OCI-LY7 (cell line): ENCODE data around the gene CPXM1. TPM values are rescaled to one million over a fixed set of nuclear protein-coding genes. Genes with fewer than 3 reads are reported as not detected.

Source experiments
- BruUV-seq: library from RNA; stranded (reverse); fragments of 400-500 nt; replicated peaks from 2 replicates; lab custom pipeline; 2021; lab: Mats Ljungman, UMichigan
- CTCF ChIA-PET: fragments of 300-600 bp; sonication (Branson Sonifier 250); formaldehyde crosslinking; loops from one replicate; lab custom pipeline; 2022; ENCODE audit warnings: antibody characterized with exemption; ENCODE audit not compliant: unreplicated experiment; lab: Charles Lee
- POLR2A ChIA-PET: fragments of 300-600 bp; sonication (Branson Sonifier 250); formaldehyde crosslinking; loops from one replicate; lab custom pipeline; 2022; ENCODE audit warnings: antibody characterized with exemption; lab: Charles Lee
- DNase-seq: peaks from one replicate; pipeline ENCODE4 v3.0.0-alpha.2; 2015; ENCODE audit warnings: low spot score
- H2AFZ ChIP-seq: fragments of 200-600 bp; sonication (generic), shearing (Covaris generic); 2 replicates; pipeline ENCODE4 v1.6.1; 2014; ENCODE audit warnings: mild to moderate bottlenecking, antibody characterized with exemption, low read length, moderate library complexity
- H3K27ac ChIP-seq: fragments of 200-600 bp; sonication (generic); 2 replicates; pipeline ENCODE4 v1.5.1; 2014; ENCODE audit warnings: mixed run types, low read depth, mild to moderate bottlenecking, moderate library complexity, low read length, inconsistent platforms; ENCODE audit not compliant: poor library complexity, severe bottlenecking
- H3K36me3 ChIP-seq: fragments of 200-600 bp; sonication (generic); 2 replicates; pipeline ENCODE4 v1.6.1; 2014; ENCODE audit warnings: mild to moderate bottlenecking, antibody characterized with exemption, low read length, moderate library complexity, mixed read lengths; ENCODE audit not compliant: insufficient read depth
- H3K4me1 ChIP-seq: fragments of 200-600 bp; sonication (generic); 2 replicates; pipeline ENCODE4 v1.5.1; 2014; ENCODE audit warnings: mild to moderate bottlenecking, low read length; ENCODE audit not compliant: insufficient read depth, poor library complexity, severe bottlenecking
- H3K4me2 ChIP-seq: fragments of 200-600 bp; sonication (generic); 2 replicates; pipeline ENCODE4 v1.6.1; 2014; ENCODE audit warnings: mild to moderate bottlenecking, low read length
- H3K4me3 ChIP-seq: fragments of 200-600 bp; sonication (generic); 2 replicates; pipeline ENCODE4 v1.5.1; 2014; ENCODE audit warnings: mild to moderate bottlenecking, low read depth, low read length; ENCODE audit not compliant: poor library complexity, severe bottlenecking
- H3K79me2 ChIP-seq: fragments of 200-600 bp; sonication (generic); 2 replicates; pipeline ENCODE4 v1.6.1; 2016; ENCODE audit warnings: low read depth, mild to moderate bottlenecking, low read length, moderate library complexity, mixed read lengths; ENCODE audit not compliant: insufficient read depth
- H3K9me2 ChIP-seq: fragments of 200-600 bp; sonication (generic); 2 replicates; pipeline ENCODE4 v1.6.1; 2016; ENCODE audit warnings: mild to moderate bottlenecking, low read length, mixed read lengths; ENCODE audit not compliant: insufficient read depth
- H3K9me3 ChIP-seq: fragments of 200-600 bp; sonication (generic); 2 replicates; pipeline ENCODE4 v1.6.1; 2014; ENCODE audit warnings: mild to moderate bottlenecking, mixed run types, low read length, mixed read lengths
- H4K20me1 ChIP-seq: fragments of 200-600 bp; sonication (generic); 2 replicates; pipeline ENCODE4 v1.6.1; 2014; ENCODE audit warnings: mild to moderate bottlenecking, antibody characterized with exemption, low read length, moderate library complexity, mixed read lengths; ENCODE audit not compliant: insufficient read depth
- CTCF ChIP-seq: fragments of 200-600 bp; sonication (generic); conservative IDR thresholded peaks from 2 replicates; pipeline ENCODE4 v1.5.1; 2014; ENCODE audit warnings: mild to moderate bottlenecking, antibody characterized with exemption, low read length, moderate library complexity, mixed read lengths
- EZH2phosphoT487 ChIP-seq: fragments of 200-600 bp; sonication (generic); IDR thresholded peaks from 2 replicates; pipeline ENCODE4 v1.6.1; 2018; ENCODE audit warnings: low read depth, borderline replicate concordance, mild to moderate bottlenecking, mixed run types, antibody characterized with exemption, low read length, moderate library complexity, mixed read lengths
- intact Hi-C: fragments of 100-400 bp; cut with micrococcal nuclease; formaldehyde crosslinking; loops from one replicate; pipeline ENCODE4 v1.10.0; 2022; ENCODE audit not compliant: unreplicated experiment
- total RNA-seq, 2 experiments: library from RNA; depleted of rRNA in 1 of 2; stranded (reverse); fragments of >200 nt in 1 of 2; shearing (Covaris generic) in 1 of 2; gene quantifications; 2 replicates each; pipeline ENCODE4 v1.2.3, GENCODE V29; 2014 to 2022

The CPXM1 gene
- total RNA-seq, 2 experiments from 2014 or later, result not detected

GRCh38 chr20:2750491-2751251 is 49.8 kb downstream of the CPXM1 start:
- Histone ChIP-seq H3K4me3 (no peak overlapping the region), H4K20me1 (no peaks in the 10 kb centered on the region), H2AFZ (no peak overlapping the region), H3K9me2 (no peaks in the 10 kb centered on the region), H3K27ac (no peak overlapping the region), H3K36me3 (no peaks in the 10 kb centered on the region), H3K4me1 (no peaks in the 10 kb centered on the region), H3K4me2 (no peak overlapping the region), H3K9me3 (no peaks in the 10 kb centered on the region), H3K79me2 (no peaks in the 10 kb centered on the region)
- ChIA-PET POLR2A (no interaction called here), CTCF (no interaction called here)
- no TSS peak for BruUV-seq
- DNase-seq, result no peak
- intact Hi-C loops, result no loop called here
- TF ChIP-seq EZH2phosphoT487 (no peak), CTCF (no peak)

DNA sequence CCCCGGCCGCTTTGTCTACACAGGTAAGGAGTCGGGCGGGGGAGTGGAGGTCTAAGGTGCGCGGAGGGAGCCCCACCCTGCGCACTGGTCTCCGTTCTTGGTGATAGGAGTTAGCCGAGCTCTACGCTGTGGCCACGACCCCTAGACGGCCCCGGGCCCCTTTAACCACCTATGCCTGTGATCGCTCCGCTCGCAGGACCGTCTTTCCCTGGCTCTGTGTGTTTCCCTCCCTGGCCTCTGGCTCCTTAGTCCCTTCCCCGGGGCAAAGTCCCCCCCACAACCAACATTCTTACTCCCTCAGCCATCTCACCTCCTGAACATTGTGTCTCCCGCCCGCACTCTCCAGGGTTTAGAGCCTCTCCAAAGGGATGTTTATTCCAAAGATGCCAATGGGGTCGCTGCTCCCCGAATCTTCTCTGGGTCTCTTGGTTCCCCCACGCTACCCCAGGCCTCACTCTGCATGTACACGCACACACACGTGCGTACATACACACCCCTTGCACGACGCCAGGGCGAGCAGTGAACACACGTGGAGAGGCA is 50.4 kb downstream of the CPXM1 start:
- no peak overlapping the region for H3K4me3 ChIP-seq
- no peak overlapping the region for H2AFZ ChIP-seq
- intact Hi-C loops, result no loop called here
- DNase-seq, result no peak
- no peak overlapping the region for H3K4me2 ChIP-seq
- no peaks in the 10 kb centered on the region for H3K4me1 ChIP-seq
- no peaks in the 10 kb centered on the region for H3K9me3 ChIP-seq
- H3K36me3 ChIP-seq, result no peaks in the 10 kb centered on the region
- H3K27ac ChIP-seq, result no peak overlapping the region
- CTCF ChIA-PET, result no interaction called here
- H4K20me1 ChIP-seq, result no peaks in the 10 kb centered on the region
- TF ChIP-seq EZH2phosphoT487 (no peak), CTCF (no peak)
- no TSS peak for BruUV-seq
- POLR2A ChIA-PET, result no interaction called here
- H3K79me2 ChIP-seq, result no peaks in the 10 kb centered on the region
- no peaks in the 10 kb centered on the region for H3K9me2 ChIP-seq

- ChIA-PET POLR2A (no interaction called here), CTCF (no interaction called here)
- Histone ChIP-seq H3K9me3 (no peaks in the 10 kb centered on the region), H3K4me2 (no peak overlapping the region), H3K9me2 (no peaks in the 10 kb centered on the region), H3K36me3 (no peaks in the 10 kb centered on the region), H3K4me1 (no peaks in the 10 kb centered on the region), H3K27ac (no peak overlapping the region), H3K79me2 (no peaks in the 10 kb centered on the region), H3K4me3 (no peak overlapping the region), H4K20me1 (no peaks in the 10 kb centered on the region), H2AFZ (no peak overlapping the region)
- intact Hi-C loops, result no loop called here
- no peak for DNase-seq
- TF ChIP-seq EZH2phosphoT487 (no peak), CTCF (no peak)
- BruUV-seq, result no TSS peak
These were observed 51.0 kb downstream of the CPXM1 start for GRCh38 chr20:2749343-2749950.
